Spleen (tissue), 7 donors: ENCODE measurements around the gene SUN1.

Source experiments
- CTCF ChIP-seq, 11 experiments: fragments of 200-600 bp in 7 of 11; fragments of 450-650 bp in 4 of 11; sonication (generic) in 4 of 11; IDR thresholded peaks in 8 of 11; conservative IDR thresholded peaks in 3 of 11; 1 replicate in 7 of 11; 2 replicates in 4 of 11; pipeline versions ENCODE4 v1.4.0 to v1.8.0; 2016 to 2021; ENCODE audit warnings: antibody characterized with exemption in 11 of 11, inconsistent platforms in 4 of 11, mild to moderate bottlenecking in 1 of 11
- POLR2A ChIP-seq, 3 donors: fragments of 450-650 bp; IDR thresholded peaks; one replicate each; pipeline ENCODE4 v1.5.1; 2017; ENCODE audit warnings: antibody characterized with exemption in 3 of 3, mild to moderate bottlenecking in 1 of 3
- POLR2AphosphoS5 ChIP-seq, 3 donors: sonication (generic); formaldehyde crosslinking; IDR thresholded peaks; one replicate each; pipeline ENCODE4 v1.5.1; 2017; ENCODE audit warnings: antibody characterized with exemption in 3 of 3
- donor health status: DM: no; HTN: no; CAD: no; lungs with moderate emphysema.
- donor health status: DM: no; HTN: no; CAD: no.
- donor health status: DM: no; HTN: no; CAD: no.

GRCh38 chr7:875476-876076, 43.3 kb downstream of the SUN1 start:
- TF ChIP-seq CTCF (IDR thresholded peaks at IDR 0.05 in 8 of 11, conservative IDR thresholded peaks at IDR 0.05 in 3 of 11): no peak
- no peak for TF ChIP-seq POLR2AphosphoS5 (IDR thresholded peaks at IDR 0.05)
- TF ChIP-seq POLR2A (IDR thresholded peaks at IDR 0.05): no peak
